LHCN-M2 (cell line): ENCODE results near the gene CCDC171. TPM values are rescaled to one million over a fixed set of nuclear protein-coding genes. Genes with fewer than 3 reads are reported as not detected.
"Not testable (repeated sequence)": the region's sequence is repeated elsewhere in the genome, so short reads cannot be mapped to it uniquely, and the experiment has no call there.

Experiments used
- DNase-seq: peaks from one replicate; pipeline ENCODE4 v3.0.0-alpha.2; 2012; ENCODE audit warnings: low read depth
- total RNA-seq: library from RNA; depleted of rRNA; stranded (reverse); fragments of >200 nt; gene quantifications from 2 replicates; pipeline ENCODE4 v1.2.3, GENCODE V29; 2014

The CCDC171 gene
- total RNA-seq, 1 experiment from 2014 or later: 1.7 TPM

DNA sequence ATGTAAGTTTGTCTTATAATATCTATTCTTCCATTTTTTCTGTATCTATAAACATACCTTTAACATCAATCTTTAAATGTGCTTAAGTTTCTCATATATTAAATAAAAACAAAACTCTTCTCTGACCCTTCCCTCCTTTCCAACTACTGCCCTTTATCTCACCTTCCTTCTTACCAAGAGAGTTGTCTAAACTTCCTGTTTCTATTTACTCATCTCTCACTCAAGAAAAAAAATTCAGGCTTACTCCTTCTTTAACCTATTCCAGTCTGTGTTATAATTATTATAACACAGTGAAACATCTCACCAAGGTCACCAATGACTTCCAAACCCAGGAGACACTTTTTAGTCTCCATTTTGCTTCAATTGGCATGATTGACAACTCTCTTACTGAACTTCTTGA, 140.9 kb downstream of the CCDC171 start:
- no peak for DNase-seq

DNA sequence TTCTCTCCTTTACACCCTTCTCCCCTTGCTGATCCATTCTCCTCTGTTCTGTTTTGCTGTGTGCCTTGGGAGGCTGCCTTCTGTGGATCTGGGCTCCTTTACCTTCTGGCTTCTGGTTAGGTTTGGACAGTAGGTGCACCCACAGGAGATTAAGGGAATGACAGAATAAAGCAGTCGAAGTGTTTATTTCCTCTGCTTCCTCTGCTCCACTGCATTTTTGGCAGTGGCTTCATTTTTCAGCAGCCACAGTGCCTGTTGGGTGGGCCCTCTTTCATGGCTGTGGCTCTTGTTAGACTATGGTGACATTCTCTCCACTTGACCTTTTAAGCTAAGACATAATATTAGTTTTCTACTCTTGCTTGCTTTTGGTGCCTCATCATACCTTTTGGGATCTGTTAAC, 144.1 kb downstream of the CCDC171 start:
- DNase-seq: peak; percentile 10

DNA sequence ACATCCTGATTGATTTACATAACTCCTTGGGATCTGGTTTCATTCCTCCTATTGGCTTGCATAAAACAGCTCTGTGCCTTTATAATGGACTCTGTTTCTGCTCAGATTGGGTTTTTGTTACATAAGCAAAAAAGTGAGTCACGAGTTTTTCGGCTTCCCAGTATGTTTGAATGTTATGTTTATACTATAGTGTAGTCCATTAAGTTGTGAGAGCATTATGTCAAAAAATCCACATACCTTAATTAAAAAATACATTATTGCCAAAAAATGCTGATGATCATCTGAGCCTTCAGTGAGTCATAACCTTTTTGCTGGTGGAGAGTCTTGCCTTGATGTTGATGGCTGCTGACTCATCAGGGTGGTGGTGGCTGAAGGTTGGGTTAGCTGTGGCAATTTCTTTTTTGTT, 144.6 kb downstream of the CCDC171 start:
- peak; percentile 69 for DNase-seq

DNA sequence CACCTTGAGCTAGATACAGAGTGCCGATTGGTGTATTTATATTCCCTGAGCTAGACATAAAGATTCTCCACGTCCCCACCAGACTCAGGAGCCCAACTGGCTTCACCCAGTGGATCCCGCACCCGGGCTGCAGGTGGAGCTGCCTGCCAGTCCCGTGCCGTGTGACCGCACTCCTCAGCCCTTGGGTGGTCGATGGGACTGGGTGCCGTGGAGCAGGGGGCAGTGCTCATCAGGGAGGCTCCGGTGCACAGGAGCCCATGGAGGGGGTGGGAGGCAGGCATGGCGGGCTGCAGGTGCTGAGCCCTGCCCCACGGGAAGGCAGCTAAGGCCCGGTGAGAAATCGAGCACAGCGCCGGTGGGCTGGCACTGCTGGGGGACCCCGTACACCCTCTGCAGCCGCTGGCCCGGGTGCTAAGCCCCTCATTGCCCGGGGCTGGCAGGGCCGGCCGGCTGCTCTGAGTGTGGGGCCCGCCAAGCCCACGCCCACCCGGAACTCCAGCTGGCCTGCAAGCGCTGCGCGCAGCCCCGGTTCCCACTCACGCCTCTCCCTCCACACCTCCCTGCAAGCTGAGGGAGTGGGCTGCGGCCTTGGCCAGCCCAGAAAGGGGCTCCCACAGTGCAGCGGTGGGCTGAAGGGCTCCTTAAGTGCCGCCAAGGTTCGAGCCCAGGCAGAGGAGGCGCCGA, 147.2 kb downstream of the CCDC171 start:
- DNase-seq: not testable (repeated sequence)

DNA sequence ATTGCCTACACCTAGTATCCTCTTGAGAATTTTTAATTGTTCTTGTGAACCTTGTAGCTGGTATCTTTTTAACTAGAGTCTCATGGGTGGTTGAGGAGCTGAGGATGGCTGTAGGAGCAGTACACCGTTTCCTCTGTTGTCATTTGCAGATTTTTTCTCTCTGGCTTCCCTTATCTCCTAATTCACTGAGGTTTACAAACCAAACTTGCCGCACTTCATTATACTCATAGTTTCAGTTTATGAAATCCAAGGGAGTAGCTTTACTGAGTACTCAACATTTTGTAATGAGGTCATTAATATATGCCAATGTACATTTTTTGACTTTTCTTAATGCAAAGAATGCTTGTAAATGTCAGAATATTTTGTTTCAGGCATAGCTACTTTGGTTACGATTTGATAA, 154.2 kb downstream of the CCDC171 start:
- DNase-seq: no peak

DNA sequence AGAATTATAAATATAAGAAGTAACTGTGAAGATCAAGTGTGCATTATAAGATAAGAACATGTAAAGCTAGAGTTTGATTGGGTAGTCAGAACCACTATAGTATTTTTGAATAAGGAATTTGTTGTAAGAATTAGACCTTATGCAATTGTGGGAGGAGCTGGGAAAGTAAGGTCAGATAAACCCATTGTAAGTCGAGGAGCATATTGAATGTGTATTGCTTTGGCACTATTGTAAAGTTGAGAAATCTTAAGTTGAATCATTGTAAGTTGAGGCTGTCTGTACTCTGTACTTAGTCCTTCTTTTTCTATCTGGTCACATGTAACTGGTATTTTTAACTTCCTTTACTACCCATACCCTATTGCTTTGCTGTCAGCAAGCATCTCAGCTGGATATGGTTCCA, 158.7 kb downstream of the CCDC171 start:
- DNase-seq: no peak

DNA sequence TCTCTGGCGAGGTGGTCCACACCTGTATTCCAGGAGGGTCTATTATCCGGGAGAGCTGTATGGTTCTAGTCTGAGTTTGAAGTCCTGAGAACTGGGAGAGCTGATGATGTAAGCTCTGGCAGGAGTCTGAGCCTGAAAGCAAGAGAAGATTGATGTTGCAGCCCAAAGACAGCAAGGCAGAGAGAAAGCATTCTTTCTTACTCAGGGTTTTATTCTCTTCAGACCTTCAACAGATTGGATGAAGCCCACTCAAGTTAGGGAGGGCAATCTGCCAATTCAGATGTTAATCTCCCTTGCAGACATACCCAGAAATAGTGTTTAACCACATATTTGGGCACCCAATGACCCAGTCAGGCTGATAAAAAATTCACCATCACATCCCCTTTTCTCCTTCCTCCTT, 159.1 kb downstream of the CCDC171 start:
- DNase-seq: no peak

DNA sequence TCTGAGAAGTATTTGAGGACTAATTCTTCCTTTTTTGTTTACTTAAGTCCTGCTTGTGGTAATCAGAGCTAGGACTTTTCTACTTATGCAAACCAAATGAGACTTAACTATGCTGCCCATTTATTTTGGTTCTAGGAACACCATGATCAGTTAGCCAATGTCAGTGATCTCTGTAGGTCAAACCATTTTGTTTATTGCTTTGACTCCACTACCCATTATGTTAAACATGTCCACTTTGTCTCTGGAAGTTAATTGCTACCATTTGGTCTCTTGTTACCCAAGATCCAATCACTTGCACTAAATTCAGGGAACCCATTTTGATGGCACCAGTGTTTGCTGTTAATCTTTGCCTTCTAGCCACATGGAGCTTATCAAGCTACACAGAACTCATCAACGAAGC, 161.9 kb downstream of the CCDC171 start:
- no peak for DNase-seq

DNA sequence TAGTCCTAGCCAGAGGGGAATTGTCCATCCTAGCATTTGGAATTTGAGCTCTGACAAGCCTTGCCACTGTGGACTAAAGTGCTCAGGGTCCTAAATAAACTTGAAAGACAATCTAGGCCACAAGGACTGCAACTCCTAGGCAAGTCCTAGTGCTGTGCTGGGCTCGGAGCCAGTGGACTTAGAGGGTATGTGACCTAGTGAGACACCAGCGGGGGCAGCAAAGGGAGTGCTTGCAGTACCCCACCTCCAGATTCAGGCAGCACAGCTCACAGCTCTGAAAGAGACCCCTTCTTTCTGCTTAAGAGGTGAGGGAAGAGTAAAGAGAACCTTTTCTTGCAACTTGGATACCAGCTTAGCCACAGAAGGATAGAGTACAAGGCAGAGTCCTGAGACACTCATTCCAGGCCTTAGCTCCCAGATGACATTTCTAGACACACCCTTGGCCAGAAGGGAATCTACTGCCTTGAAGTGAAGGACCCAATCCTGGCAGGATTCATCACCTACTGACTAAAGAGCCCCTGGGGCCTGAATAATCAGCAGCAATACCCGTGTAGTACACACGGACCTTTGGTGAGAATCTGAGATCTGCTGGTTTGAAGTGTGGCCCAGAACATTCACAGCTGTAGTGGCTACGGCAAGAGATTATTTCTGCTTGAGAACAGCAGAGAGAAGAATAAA, 164.6 kb downstream of the CCDC171 start:
- no peak for DNase-seq

DNA sequence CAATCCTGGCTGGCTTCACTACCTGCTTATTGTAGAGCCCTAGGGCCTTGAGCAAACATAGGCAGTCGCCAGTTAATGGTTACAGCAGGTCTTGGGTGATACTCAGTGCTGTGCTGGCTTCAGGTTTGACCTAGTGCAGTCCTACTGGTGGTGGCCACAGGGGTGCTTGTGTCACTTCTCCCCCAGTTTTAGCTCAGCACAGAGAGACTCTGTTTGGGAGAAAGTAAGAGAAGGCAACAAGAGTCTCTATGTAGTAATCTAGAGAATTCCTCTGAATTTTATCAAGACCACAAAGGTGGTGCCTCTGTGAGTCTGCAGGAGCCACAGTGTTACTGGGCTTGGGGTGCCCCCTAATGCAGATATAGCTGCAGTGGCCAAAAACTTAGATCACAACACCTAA, 165.6 kb downstream of the CCDC171 start:
- DNase-seq: no peak

DNA sequence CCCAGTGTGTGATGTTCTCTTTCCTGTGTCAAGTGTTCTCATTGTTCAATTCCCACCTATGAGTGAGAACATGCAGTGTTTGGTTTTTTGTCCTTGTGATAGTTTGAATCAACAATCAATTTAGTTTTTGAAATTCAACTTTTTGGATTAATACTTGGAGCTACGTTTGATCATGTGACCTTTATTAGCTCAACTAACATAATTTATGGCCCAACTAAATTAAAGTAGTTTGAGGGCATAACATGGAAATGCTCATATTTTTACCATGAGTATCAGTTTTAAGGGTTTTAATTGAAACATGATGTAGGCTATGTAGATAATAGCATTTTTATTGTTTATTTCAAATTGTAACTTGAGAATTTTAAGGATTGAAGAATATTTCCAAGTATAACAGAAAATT, 168.0 kb downstream of the CCDC171 start:
- DNase-seq: no peak

DNA sequence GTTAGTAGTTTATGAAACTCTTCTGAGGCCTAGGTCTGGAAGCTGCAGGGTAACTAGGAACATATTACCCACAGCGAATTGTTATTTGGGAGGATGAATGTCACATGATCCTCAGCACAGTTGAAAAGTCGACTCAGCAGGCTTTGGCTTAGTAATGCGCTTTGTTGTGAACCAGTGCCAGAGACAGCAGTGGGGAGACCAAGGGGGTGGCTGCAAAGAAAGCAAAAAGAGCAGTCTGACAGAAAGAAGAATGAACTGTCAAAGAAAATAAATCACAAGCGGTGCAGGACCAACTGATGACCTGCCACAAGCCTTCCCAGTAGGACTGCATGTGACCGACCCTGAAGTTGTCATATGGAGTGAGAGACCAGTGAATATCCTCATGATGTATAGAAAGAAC, 170.0 kb downstream of the CCDC171 start:
- no peak for DNase-seq

DNA sequence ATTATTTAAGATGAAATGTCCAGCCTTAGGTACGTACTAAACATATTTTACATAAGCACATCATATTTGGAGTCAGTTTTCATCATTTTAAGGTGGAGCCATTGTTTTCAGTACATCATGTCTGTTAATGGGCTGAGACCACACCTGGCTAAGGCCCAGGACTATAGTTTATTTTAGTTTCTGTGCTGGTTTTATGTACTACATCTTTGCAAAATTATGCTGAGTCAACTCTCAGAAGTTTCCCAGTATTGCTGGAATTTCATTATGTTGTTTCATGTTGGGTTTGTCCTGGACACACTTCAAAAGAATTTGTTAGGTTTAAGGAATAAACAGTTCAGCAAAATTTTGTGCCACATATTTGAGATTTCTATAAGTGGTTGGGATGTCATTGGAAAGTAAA, 171.2 kb downstream of the CCDC171 start:
- peak; percentile 32 for DNase-seq

DNA sequence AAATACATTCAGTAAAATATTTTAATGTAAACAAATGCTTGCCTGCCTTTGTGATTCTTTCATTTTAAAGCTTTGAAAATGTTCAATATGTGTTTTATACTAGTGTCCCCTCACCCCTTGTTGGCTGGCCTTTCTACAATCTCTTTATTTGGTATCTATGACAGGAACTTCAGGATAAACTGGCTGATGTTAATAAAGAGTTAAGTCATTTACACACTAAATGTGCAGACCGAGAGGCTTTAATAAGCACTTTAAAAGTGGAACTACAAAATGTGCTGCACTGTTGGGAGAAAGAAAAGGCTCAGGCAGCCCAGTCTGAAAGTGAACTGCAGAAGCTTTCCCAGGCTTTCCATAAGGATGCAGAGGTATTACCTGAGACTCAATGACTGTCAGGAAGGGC, 171.8 kb downstream of the CCDC171 start:
- DNase-seq: no peak

DNA sequence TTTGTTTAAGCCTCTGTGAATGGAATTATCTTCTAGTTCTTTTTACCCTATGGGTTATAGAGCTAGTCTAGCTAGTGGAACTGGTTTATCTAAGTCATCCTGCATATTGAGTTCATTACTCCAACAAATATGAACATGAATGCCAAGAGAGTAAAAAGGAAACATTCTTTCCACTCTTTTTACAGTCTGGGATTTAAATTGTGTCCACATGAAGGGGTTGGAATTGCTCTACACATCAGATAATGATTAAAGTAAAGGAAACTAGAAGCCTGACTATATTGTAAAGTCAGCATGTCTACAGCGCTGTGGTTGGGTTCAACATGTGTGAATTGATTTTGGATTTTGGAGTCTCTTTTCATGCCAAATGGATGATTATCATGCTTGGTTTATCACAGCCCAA, 173.1 kb downstream of the CCDC171 start:
- no peak for DNase-seq

DNA sequence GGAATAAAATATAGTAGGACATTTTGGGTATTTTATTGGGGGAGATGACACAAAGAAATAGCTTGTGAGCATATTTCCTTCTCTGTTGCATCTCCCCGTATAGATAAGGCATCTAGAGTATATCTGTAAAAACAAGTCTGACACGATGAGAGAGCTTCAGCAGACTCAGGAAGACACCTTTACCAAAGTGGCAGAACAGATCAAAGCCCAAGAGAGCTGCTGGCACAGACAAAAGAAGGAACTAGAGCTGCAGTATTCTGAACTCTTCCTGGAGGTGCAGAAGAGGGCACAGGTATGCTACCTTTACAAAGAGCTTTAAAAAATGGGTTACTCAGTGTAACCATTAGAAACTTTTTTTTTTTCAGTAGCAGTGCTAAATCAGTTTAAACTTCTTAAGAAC, 176.7 kb downstream of the CCDC171 start:
- DNase-seq: no peak

DNA sequence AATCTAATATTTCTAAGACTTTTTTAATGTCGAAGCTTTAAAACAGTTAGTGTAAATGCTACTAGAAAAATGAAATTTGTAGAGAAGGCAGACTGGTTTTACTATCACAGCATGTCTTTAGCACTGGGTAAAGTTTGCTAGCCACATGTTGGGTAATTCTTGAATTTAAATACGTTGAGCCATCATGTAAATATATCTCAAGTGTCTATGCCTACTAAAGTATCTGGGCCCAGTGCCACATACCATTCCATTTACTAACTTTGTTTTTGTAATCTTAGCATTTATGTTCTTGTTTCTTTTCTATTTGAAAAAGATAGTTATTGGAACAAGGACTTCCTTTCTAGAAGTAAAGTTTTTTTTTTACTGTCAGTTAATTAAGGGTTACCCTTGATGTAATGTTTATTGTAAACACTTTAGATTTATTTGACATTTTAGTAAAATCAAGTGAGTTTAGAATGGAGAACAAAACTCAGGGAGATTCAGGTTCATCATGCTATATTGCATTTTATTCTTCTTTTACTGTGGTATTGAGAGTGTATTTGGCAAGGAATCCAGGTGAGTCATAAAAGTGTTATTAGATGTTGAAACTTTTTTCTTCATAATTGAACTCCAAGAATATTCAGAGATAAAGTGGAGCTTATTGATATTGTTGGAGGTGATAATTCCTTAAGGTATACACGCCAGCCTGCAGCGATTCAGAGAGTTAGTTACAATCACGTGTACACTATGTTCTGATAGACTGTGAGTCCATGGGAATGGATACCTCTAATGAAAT, 182.4 kb downstream of the CCDC171 start:
- DNase-seq: peak; percentile 92

DNA sequence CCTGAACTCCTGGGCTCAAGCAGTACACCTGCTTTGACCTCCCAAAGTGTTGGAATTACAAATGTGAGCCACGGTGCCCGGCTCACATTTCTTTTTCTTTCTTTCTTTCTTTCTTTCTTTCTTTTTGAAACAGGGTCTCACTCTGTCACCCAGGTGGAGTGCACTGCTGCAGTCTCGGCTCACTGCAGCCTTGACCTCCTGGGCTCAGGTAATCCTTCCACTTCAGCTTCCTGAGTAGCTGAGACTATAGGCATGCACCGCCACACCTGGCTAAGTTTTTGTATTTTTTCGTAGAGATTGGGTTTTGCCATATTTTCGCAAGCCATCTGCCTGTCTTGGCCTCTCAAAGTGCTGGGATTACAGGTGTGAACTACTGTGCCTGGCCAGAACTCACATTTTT, 183.7 kb downstream of the CCDC171 start:
- DNase-seq: no peak

DNA sequence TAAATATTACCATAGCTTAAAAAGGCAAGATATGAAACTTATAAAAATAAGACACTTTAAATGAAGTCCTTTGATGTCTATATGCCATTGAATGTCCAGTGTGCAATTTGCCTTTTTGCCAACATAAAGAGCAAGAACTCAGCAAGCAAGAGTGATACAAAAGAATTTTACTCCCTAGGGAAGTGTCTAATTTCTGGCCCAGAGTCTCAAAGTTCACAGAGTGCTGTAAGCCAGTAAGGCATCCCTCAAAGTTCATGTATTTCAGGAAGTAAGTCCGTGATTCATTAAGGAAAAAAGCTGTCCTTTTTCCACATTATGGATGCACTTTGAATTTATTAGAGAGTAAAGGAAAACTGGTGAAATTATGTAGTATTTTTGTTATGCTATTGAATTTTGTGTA, 185.2 kb downstream of the CCDC171 start:
- peak; percentile 90 for DNase-seq

DNA sequence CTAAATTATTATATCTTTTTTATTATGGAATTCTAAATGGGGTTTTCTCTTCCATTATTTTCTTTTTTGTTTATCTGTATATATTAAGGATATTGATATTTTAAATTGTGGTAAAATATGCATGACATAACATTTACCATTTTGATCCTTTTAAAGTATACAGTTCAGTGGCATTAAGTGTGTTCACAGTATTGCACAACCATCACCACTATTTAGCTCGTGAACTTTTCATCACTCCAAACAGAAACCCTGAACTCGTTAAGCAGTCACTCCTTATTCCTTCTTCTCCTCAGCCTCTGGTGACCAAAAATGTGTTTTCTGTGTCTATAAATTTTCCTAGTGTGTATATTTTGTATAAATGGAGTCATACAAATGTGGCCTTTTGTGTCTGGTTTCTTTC, 188.2 kb downstream of the CCDC171 start:
- no peak for DNase-seq

DNA sequence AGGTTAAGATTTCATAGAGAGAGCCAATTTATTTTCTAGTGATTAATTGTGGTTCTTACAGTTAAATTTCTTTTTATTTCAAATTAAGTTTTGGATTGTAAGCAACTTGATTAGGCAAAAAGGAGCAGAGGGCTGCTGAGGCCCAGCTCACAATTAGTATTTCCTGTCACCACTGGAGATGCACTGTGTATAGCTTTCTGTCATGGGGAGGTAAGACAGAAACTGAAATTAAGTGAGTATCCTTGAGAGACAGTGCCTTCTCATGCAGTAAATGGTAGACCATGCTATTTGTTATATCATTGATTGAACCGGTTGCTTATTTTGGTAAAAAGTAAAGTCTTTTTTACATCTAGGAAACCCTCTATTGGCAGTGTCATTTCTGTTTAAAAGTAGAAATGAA, 190.7 kb downstream of the CCDC171 start:
- DNase-seq: no peak

DNA sequence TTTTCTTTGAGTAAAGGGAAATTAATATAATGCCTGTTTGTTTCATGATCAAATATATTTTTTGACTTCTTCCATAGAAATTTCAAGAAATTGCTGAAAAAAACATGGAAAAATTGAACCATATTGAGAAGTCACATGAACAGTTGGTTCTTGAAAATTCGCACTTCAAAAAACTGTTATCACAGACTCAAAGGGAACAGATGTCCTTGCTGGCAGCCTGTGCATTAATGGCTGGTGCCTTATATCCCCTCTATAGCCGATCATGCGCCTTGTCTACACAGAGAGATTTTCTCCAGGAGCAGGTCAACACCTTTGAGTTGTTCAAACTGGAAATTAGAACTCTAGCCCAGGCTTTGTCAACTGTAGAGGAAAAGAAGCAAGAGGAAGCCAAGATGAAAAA, 191.4 kb downstream of the CCDC171 start:
- no peak for DNase-seq

DNA sequence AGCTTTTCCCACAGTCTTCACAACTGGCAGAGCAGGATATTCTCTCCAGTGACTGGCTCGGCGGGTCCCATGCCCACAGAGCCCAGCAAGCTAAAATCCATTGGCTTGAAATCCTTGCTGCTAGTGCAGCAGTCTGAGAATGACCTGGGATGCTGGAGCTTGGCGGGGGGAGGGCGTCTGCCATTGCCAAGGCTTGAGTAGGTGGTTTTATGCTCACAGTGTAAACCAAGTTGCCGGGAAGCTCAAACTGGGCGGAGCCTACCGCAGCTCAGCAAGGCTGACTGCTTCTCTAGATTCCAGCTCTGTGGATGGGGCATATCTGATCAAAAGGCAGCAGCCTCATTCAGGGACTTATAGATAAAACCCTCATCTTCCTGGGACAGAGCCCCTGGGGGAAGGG, 194.1 kb downstream of the CCDC171 start:
- DNase-seq: no peak
